ENCODE measurements around the gene ODAD2.
"Not testable (repeated sequence)": the region's sequence is repeated elsewhere in the genome, so short reads cannot be mapped to it uniquely, and the experiment has no call there.

ODAD2 gene, protein sequence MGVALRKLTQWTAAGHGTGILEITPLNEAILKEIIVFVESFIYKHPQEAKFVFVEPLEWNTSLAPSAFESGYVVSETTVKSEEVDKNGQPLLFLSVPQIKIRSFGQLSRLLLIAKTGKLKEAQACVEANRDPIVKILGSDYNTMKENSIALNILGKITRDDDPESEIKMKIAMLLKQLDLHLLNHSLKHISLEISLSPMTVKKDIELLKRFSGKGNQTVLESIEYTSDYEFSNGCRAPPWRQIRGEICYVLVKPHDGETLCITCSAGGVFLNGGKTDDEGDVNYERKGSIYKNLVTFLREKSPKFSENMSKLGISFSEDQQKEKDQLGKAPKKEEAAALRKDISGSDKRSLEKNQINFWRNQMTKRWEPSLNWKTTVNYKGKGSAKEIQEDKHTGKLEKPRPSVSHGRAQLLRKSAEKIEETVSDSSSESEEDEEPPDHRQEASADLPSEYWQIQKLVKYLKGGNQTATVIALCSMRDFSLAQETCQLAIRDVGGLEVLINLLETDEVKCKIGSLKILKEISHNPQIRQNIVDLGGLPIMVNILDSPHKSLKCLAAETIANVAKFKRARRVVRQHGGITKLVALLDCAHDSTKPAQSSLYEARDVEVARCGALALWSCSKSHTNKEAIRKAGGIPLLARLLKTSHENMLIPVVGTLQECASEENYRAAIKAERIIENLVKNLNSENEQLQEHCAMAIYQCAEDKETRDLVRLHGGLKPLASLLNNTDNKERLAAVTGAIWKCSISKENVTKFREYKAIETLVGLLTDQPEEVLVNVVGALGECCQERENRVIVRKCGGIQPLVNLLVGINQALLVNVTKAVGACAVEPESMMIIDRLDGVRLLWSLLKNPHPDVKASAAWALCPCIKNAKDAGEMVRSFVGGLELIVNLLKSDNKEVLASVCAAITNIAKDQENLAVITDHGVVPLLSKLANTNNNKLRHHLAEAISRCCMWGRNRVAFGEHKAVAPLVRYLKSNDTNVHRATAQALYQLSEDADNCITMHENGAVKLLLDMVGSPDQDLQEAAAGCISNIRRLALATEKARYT

DNA sequence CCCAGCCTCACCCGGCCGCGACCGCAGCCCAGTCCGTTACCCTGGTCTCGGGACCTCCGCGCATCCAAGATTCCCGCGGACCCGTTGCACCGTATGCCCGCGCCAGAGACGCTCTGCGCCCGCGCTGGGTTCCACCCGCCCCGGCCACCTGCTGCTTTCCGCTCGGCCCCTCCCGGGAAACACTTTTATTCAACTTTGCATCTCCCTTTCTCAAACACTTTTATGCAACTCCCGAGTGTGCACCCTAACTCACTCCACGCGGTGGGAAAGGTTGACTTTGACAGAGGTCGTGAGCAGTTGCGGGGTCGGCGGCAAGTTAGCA, at the start of gene ODAD2:
ODAD2 (minus strand) TSS at position 126 of the 322 bp plus-strand sequence. CDS start 3,937 bp downstream, outside the sequence.
- no peak for DNase-seq (ENCODE audit: low read depth, low spot score)

DNA sequence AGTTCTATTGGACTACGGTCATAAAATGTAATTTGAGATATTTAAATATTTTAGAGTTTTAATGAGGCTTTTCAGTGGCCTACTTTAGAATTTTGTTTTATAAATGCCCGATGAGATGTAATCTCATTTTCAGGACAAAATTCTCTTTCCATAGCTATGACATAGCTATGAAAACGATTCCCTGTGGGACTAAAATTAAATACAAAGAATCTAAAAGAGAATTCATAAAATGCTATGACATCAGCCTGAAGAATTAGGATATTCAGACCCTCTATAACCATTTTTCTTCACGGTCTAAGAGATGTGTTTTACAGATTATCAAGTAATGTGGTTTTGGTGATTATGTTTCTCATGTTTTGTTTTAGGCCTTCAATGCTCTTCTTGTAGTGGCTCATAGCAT, 48.2 kb upstream of the ODAD2 start:
- DNase-seq (ENCODE audit: low read depth, low spot score), result no peak

DNA sequence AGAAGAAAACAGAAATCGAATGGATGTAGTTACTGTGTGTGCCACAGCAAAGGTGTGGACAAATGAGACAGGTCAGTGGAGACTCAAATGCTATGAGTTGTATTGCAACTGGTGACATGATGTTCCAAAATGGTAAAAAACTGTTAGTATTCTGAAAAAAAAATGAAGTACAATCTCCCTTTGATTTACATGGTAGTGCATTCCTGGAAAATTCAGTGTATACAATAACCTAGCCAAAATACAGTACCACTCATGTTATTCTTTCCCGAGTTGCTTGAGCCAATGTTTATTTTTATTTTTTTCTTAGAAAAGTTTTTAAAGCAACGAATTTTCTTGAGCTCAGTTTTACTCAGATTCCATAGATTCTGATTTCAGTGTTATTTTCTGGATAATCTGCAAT, 47.7 kb upstream of the ODAD2 start:
- no peak for DNase-seq (ENCODE audit: low read depth, low spot score)

DNA sequence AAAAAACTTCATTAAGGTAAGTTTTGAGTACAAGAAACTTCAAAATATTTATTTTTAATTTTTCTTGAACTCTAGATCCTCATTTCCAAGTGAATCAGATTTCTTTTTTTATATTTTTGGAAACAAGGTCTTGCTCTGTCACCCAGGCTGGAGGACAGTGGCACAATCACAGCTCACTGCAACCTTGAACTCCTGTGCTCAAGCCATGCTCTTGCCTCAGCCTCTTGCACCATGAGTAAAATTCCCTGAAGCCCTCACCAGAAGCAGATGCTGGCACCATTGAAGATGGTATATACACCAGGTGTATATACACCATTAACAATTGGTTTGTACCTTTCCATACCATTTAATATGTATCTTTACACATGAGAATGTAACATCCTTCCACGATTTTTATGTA, 45.1 kb upstream of the ODAD2 start:
- DNase-seq (ENCODE audit: low read depth, low spot score), result no peak

DNA sequence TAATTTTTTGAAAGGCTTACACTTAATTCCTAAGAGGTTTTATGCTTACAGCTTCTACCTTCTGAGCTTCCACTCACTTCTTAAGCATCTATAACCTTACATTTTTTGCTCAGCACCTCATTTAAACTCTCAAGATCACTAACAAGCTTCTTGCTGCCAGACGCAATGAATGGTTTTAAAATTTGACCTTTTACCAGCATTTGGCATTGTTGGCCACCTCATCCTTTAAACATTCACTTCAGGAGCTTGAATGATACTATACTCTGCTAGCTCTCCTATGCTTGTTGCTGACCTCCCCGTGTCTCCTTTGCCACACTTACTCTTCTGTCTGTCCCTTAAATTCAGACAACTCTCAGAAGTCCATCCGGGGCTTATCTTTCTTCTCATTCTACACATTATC, 37.7 kb upstream of the ODAD2 start:
- DNase-seq (ENCODE audit: low read depth, low spot score), result no peak

DNA sequence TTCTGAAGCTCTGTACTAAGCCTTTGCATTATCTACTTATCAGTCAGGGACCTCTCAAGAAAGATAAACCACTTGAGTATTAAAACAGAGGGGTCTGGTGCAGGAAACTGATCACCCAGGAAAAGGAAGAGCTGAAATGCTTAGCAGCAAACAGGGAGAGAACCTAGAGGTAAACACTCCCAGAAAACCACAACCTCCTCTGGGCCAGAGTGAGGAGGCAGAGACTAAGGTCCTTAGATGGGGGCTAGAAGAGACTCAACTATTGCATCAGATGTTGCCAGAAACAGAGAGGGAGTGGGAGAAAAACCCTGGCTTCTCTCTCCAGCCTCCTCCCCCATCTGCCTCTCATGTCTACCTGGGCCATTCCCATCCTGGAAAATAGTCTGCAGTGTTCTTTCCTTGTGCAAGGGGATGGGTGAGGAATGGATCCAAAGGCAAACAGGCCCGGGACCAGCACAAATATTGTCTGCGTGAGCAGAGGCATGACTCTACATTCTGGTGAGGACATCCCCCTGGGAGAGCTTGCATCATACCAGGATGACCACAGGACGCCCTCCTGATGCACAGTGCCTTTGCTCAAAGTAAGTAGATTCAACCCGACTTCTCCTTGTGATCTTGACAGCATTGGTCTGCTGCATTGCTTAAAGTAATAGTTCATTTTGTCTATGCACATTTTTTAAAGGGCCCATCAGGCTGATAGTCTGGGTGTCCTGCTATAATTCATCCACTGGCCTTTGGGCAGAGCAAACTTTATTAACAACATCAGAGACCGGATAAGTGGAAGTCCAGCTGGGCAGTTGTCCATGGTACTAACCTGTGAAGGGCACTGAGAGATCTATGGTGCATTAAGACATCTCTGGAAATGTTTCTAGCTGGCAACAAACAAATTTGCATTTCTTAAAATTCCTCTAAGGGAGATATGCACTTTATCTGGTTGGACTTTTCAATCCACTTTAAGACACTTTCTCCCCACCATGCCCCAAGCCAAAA, 22.4 kb upstream of the ODAD2 start:
- DNase-seq (ENCODE audit: low read depth, low spot score), result no peak

DNA sequence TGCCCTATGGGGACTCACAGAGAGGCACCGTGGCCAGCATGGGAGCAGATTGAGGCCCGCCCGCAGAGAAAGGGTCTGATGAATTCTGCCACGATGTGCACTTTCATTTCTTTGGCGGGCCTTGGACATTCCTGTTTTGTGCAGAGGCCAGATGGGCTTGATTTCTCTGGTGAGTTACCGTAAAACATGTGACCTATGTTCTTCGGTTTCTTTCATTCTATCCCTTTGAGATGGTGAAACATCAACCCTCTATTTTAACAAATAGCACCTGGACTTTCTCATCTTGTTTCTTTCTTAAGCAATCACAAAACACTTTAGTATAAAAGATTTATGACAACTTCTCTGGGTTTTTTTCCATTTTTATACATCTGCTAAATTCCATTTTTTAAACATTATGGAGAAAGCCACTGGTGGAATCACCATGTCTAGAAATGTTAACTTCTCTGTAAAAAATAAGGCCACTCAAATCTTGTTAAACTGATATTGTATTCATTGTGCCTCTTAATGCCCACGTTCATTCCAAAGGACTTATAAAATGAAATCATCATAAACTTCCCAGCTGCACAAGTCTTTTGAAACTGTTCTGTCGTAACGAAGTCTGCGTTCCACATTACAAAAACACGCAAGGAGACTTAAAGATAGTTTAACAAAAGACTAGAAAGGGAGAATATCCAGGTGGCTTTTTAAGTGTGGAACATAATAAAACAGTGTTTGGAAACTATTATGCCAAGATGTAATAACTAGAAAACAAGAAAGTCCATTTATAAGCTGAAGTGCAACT, 21.4 kb upstream of the ODAD2 start:
- no peak for DNase-seq (ENCODE audit: low read depth, low spot score)

DNA sequence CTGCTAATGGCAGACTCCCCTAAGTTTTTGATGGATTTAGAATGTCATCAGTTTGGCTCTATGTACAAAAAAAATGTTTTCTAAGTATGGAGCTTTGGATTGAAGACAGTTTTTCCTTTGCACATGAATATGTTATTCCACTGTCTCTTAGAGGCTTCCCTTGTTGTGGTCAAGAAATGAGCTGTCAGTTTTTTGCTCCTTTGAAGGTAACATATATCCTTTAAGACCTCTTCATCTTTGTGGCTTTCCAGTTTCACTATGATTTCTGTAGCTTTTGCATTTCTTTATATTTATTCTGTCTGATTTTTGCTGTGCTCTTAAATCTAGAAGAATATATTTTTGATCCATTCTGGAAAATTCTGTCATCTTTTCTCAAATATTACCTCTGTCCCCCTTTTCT, 15.8 kb upstream of the ODAD2 start:
- no peak for DNase-seq (ENCODE audit: low read depth, low spot score)

DNA sequence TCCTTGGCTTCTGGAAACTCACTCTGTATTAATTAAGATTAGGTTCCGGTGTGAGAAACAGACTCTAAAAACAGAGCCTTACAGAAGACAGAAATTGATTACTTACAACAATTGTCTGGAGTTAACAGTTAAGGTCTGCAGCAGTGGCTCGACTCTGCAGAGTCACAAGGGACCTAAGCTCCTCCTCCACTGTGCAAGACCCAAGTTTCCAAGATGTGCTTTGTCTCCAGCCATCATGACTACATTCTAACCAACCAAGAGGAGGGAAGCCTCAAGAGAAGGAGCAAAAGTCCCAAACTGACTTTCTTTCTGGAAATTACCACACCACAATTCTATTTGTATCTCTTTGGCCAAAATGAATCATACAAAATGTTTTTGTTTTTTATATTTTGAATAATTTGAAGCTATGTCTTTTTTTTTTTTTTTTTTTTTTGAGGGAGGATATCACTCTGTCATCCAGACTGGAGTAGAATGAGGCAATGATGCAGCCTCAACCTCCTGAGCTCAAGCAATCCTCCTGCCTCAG, 14.2 kb upstream of the ODAD2 start:
- no peak for DNase-seq (ENCODE audit: low read depth, low spot score)

DNA sequence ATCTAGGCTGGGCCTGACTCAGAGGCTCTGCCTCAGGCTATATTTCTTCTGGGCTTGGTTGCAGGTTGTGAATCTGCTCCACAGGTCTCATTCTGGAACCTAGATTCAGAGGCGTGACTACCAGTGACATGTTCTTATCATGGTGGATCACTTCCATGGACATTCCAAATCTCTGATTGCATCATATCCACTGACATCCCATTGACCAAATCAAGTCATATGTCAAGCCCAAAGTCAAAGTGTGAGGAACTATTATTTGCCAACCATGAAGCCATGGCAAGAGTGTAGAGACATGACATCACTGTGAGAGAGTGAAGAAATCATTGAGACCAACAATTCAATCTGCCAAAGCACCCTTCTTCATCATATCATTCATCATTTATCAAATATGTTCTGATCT, 11.9 kb upstream of the ODAD2 start:
- DNase-seq (ENCODE audit: low read depth, low spot score), result no peak

DNA sequence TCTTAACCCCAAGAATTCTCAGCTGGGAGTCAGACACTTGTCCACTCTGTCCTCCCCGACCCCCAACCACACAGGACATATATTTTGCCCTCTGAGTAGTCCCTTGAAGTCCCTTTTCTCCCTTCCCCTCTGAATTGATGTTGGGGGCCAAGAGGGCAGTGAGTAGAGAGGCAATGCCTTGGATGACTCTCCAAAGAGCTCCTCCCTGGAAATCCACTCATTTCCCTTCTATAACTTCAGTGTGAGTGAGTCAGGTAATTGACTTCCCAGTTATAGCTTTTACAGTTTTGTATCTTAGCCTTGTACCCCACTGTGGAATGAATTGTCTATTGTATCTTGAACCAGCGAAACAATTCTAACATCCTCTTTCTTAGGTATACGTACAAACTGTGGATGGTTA, 9.2 kb upstream of the ODAD2 start:
- no peak for DNase-seq (ENCODE audit: low read depth, low spot score)

DNA sequence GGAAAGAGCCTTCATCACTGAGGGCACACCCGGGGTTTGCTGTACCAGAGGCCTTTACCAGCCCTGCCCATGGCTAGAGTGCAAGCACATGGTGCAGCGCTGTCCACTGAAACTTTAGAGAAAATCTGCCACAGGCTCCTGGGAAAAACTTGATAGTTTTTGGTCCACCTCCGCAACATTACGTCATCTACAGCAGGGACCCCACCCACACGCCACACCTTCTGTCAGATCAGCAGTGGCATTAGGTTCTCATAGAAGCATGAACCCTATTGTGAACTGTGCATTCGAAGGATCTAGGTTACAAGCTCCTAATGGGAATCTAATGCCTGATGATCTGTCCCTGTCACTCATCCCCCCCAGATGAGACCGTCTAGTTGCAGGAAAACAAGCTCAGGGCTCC, 2.5 kb upstream of the ODAD2 start:
- DNase-seq (ENCODE audit: low read depth, low spot score), result no peak

DNA sequence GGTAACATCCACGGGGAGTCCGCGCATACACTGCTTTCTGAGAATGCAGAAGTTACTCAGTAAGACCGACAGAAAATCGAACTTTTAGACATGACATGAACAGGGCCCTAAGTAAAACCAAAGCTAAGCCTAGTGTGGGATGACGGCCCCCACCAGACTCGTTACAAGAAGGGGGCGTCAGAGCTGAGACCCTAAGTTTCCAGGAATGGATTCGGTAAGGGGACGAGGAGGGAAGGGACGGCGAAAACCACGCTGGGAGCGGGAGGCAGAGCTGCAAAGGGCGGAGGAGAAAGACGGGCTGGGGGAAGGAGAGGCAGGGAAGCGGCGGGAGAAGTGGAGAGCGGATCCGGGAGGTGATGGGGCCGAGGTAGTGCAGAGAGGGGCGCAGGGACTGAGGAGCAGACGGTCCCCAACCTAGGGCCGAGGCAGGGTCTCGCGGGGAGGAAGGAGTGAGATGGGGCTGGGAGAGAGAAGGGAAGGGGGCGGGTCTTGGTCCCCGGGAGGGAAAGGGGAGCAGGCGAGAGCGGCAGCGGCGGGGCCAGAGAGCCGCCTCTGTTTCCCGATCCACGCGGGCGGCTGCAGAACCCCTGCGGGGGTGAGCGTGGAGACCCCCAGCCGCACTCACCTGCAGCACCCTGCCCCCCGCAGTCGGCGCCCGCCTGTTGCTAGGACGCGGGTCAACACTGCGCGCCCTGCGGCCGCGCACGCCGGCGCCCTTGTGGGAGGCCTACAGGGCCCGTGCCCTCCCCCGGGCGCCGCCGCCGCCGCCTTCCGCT, 513 bp downstream of the ODAD2 start:
- no peak for DNase-seq (ENCODE audit: low read depth, low spot score)

DNA sequence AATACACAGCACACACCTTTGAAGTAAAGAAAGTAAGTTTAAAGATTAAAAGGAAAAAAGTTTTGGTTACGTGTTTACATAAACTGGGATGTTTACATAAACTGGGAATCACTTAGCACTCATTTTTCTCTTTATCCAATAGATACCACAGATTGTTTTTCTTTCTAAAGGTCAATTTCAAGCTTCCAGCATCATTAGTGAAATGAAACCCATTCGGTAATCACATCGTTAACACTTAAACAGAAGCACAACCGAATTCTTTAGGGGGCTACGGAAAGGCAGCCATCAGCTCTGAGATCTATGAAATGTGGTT, 1.1 kb downstream of the ODAD2 start:
- no peak for DNase-seq (ENCODE audit: low read depth, low spot score)

DNA sequence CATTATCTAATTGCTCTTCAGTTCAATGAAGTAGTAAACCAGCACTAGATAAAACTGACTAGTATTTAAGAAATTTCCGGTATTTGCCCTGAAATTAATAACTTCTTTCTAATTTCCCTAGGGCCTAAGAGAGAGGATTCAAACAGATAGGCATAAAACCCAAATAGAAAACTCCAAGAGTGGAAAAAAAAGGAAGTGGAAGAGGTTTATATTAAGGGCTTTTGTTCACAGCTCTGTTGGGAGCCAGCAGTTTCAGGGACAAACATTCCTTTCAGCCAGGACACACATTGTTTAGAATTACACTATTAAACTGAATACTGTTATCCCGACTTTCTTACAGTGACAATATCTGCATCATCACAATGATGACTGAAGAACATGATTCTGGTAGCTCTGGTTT, 3.6 kb downstream of the ODAD2 start:
- no peak for DNase-seq (ENCODE audit: low read depth, low spot score)

DNA sequence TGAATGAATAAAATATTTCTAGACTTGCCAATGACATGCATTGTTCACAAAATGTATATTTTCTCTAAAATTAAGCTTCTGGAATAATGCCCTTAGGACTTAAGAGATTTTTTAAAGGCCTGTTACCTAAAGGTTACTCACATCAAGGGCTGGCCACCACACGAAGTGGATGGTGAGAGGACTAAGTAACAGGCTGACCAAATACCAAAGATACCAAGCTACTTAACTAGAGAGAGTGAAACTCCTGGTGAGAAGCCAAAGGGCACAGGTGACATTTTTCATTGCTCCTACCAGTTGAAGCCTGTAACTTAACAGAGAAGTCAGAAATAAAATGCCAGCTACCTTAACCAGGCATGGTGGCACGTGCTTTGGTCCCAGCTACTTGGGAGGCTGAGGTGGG, 9.5 kb downstream of the ODAD2 start:
- DNase-seq (ENCODE audit: low read depth, low spot score), result not testable (repeated sequence)

DNA sequence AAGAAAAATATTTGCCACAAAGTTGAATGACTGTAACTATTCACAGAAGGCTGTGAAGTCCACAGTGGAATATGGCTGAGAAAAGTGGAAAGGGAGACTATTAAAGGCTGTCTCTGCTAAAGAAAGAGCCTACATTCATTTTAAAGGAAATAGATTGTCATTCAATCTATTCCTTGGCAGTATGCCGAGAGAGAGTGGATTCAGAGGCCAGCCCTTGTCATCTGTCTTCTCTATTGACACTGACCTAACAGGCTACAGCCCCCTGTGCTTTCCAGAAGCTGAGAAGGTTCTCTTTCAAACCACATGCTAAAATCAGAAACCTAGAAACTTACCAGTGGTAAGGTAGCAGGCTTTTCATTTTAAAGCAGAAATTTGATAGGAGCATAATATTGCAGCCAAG, 12.1 kb downstream of the ODAD2 start:
- DNase-seq (ENCODE audit: low read depth, low spot score), result no peak

DNA sequence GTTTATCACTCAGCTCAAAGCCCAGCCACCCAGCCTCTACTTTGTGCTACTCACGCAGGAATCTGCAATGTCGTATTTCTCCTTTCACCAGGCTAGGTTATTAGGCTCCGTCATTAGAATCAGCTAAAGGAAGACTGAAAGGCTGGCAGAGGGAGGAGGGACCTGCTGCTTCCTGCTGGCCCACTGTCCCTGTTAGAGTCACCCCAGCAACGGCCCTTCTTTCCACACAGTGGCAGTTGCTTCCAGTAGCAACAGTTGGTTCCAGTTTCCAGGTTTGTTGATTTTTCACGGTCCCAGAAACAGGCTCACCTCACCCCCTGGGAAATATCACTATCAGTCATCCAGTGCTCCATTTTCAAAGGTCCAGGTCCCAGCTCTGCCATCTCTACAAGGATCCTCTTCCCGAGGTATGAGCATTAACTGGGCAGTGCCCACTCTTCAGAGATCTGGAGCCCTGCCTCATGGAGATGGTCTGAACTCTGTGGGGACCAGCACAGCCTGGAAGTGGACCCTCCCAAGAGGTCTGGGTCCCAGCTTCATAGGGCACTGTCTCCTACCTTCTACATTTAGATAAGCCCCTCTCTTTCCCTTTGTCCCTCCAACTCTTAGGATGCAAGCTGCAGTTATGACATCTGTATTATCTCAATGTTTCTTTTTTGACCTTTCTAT, 15.9 kb downstream of the ODAD2 start:
- DNase-seq (ENCODE audit: low read depth, low spot score), result no peak

DNA sequence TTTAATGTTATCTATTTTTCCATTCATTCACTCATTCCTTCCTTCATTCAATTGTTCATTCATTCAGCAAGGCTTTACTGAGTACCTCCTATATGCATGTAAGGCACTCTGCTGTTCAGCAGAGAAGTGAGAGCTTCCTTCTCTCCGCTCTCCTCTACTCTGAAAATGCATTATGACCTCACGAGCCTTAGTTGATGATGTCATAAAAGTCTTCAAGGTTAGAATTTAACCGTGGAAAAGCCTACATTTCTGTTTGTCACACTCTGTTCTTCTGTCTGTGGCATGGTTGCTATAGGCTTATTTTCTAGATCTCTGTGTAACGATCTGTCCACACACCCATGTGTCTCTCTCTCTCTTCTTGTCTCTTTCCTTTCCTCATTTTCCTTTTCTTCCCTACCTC, 17.1 kb downstream of the ODAD2 start:
- no peak for DNase-seq (ENCODE audit: low read depth, low spot score)
